ENCODE results near the gene AARS2. TPM values are rescaled to one million over a fixed set of nuclear protein-coding genes. Genes with fewer than 3 reads are reported as not detected.
A peak's percentile ranks its signal among the peaks of the same experiment; 100 is the strongest.

The AARS2 gene
- total RNA-seq, 6 donors from 2014 or later: 11.1 to 23.0 (median 12.0) TPM

DNA sequence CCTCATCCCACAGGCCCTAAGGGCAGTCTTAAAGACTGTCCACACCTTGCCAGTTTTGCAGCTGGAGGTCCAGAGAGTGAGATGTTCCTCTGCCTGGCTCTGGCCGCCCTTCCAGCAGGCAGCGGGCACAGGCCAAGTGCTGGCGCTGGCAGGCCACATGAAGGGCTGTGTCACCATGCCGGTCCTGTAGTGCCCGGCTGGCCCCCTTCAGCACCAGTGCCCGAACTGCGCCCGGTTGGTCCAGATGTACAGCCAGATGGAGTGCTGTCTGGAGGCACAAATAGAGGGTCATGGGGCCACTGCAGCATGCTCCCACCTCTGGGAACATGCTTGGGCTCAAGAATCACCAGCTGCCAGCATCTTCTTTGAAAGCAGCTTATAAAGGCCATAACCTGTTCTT lies 51.6 kb downstream of the AARS2 start:
- 88 to 93% methylated on average over 2 to 8 of the region's 8 CpGs for WGBS, 2 donors

DNA sequence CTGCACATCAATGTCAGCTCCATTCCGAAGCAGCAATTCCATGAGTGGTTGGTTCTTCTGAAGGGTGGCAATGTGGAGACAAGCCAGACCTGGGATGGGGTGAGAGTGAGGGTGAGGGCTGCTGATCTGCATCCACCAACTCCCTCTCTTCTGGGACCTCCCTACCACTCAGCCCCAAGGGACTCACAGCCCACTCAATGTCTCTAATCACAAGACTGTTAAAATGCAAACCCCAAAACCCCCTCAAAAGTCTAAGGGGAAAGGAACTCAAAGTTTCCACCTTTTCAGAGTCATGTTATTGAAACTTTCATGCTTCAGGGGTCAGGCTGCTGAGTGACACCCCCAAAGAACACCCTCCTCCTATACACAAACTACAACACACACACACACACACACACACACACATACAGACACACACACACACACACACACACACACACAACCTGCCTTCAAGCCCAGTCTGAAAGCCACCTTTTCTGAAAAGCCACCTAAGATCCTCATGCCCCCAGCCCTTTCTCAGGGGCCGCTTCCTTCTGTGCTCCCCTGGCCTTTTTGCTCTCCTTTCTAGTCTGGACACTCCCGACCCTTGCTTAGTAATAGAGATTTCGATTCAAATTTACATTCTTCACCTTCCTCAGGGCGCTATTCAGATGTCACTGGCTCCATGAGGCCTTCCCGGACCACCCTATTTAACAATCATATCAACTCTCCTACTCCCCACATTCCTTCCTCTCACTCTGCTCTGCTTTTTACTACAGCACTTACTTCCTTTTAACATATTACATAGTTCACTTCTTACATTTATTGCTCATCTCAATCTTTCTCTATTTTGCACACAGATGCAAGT lies 52.5 kb downstream of the AARS2 start:
- Histone ChIP-seq H3K36me3 (peaks cover 0 to 29% (median 14%) of the 10 kb centered on the region in 4 donors), H3K4me1 (peaks cover 37 to 54% (median 46%) of the 10 kb centered on the region in 4 donors), H3K9me3 (no peaks in the 10 kb centered on the region), H3K27ac (no peak overlapping the region), H3K27me3 (no peaks in the 10 kb centered on the region), H3K4me3 (no peak overlapping the region)
- 94 to 95% methylated on average over 5 to 6 of the region's 6 CpGs for WGBS, 2 donors
- ATAC-seq (ENCODE audit: low FRiP score in 2 of 2) (no peak), DNase-seq (no peak)
- TF ChIP-seq POLR2AphosphoS5 (IDR thresholded peaks at IDR 0.05) (no peak), POLR2A (IDR thresholded peaks at IDR 0.05) (no peak), EP300 (IDR thresholded peaks at IDR 0.05) (no peak)
- TF ChIP-seq, protein P1, sequence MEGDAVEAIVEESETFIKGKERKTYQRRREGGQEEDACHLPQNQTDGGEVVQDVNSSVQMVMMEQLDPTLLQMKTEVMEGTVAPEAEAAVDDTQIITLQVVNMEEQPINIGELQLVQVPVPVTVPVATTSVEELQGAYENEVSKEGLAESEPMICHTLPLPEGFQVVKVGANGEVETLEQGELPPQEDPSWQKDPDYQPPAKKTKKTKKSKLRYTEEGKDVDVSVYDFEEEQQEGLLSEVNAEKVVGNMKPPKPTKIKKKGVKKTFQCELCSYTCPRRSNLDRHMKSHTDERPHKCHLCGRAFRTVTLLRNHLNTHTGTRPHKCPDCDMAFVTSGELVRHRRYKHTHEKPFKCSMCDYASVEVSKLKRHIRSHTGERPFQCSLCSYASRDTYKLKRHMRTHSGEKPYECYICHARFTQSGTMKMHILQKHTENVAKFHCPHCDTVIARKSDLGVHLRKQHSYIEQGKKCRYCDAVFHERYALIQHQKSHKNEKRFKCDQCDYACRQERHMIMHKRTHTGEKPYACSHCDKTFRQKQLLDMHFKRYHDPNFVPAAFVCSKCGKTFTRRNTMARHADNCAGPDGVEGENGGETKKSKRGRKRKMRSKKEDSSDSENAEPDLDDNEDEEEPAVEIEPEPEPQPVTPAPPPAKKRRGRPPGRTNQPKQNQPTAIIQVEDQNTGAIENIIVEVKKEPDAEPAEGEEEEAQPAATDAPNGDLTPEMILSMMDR (IDR thresholded peaks at IDR 0.05): no peak

More for the DNA sequence above, 51.6 kb downstream of the AARS2 start:
- Histone ChIP-seq H3K4me1 (peaks cover 31 to 45% (median 39%) of the 10 kb centered on the region in 4 donors), H3K4me3 (no peak overlapping the region), H3K36me3 (peaks cover 0 to 29% (median 14%) of the 10 kb centered on the region in 4 donors), H3K27ac (no peak overlapping the region), H3K9me3 (no peaks in the 10 kb centered on the region), H3K27me3 (no peaks in the 10 kb centered on the region)
- no peak for ATAC-seq (ENCODE audit: low FRiP score in 2 of 2)
- DNase-seq: peak in 1 of 2 donors; percentile 53
- TF ChIP-seq, protein P1 (IDR thresholded peaks at IDR 0.05): no peak
- TF ChIP-seq POLR2A (IDR thresholded peaks at IDR 0.05) (no peak), POLR2AphosphoS5 (IDR thresholded peaks at IDR 0.05) (no peak), EP300 (IDR thresholded peaks at IDR 0.05) (no peak)

DNA sequence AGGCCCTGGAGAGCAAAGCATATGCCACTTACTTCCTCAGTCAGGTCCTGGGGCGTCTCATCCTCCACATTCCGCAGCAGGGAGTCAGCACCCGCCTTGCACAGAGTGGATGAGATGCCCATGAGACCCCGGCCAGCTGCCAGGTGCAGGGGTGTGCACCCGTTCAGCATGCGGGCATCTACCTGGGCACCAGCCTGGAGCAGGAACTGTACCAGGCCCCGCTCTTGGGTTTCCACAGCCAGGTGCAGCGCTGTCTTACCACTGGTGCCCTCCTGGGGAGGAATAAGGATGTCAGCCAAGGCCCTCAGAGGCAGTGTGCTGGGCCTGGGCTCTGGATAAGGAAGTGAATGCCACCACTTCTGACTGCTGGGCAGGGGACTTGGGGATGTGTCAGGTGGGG lies 53.1 kb downstream of the AARS2 start:
- no peak for TF ChIP-seq POLR2AphosphoS5 (IDR thresholded peaks at IDR 0.05)
- TF ChIP-seq, protein P1 (IDR thresholded peaks at IDR 0.05): no peak
- TF ChIP-seq EP300 (IDR thresholded peaks at IDR 0.05): no peak
- TF ChIP-seq POLR2A (IDR thresholded peaks at IDR 0.05): no peak
- no peaks in the 10 kb centered on the region for H3K27me3 ChIP-seq
- DNase-seq (peak in 1 of 2 donors; percentile 53), ATAC-seq (ENCODE audit: low FRiP score in 2 of 2) (no peak)
- peaks cover 37 to 53% (median 46%) of the 10 kb centered on the region in 4 donors for H3K4me1 ChIP-seq
- WGBS, 2 donors: 96% methylated on average over 8 of the region's 8 CpGs; no CpG with 5 or more reads in 1 of the 2 donors
- H3K36me3 ChIP-seq: peaks cover 0 to 34% (median 18%) of the 10 kb centered on the region in 4 donors
- H3K9me3 ChIP-seq: no peaks in the 10 kb centered on the region
- no peak overlapping the region for H3K4me3 ChIP-seq
- no peak overlapping the region for H3K27ac ChIP-seq

DNA sequence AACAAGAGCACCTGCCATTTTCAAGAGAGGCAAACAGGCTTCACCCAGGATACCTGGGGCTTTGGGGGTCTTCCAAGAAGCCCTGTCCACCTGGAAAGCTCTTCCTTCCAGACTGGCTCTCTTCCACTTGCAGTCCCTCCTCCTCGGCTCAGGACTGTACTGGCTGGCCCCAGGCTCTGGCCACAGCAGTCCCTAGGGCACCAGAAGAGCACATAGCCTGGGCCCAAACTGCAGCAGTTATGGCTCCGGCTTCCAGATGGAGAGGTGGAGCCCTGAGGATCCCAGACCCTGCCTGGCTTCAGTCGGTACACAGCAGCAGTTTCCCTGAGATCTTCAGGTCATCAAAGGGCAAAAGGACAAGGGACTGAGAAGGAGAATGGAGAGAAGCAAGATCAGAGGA lies 54.2 kb downstream of the AARS2 start:
- H3K36me3 ChIP-seq: peaks cover 8 to 45% (median 29%) of the 10 kb centered on the region in 4 donors
- peaks cover 27 to 42% (median 36%) of the 10 kb centered on the region in 4 donors for H3K4me1 ChIP-seq
- no peaks in the 10 kb centered on the region for H3K9me3 ChIP-seq
- H3K27me3 ChIP-seq: no peaks in the 10 kb centered on the region
- no peak for TF ChIP-seq EP300 (IDR thresholded peaks at IDR 0.05)
- no peak for TF ChIP-seq POLR2AphosphoS5 (IDR thresholded peaks at IDR 0.05)
- TF ChIP-seq POLR2A (IDR thresholded peaks at IDR 0.05): no peak
- TF ChIP-seq, protein P1 (IDR thresholded peaks at IDR 0.05): no peak
- ATAC-seq (ENCODE audit: low FRiP score in 2 of 2) (no peak), DNase-seq (no peak)
- H3K27ac ChIP-seq: no peak overlapping the region
- H3K4me3 ChIP-seq: no peak overlapping the region
- WGBS, 2 donors: 94 to 97% methylated on average over 2 to 3 of the region's 3 CpGs

Measured in upper lobe of left lung (tissue), 6 donors.